H1 (cell line): ENCODE measurements around the gene SFMBT2. TPM values are rescaled to one million over a fixed set of nuclear protein-coding genes. Genes with fewer than 3 reads are reported as not detected.

Experiments used
- JUND ChIP-seq: IDR thresholded peaks from 2 replicates; pipeline ENCODE4 v1.6.1; 2011; ENCODE audit warnings: mild to moderate bottlenecking, improper control_type of control experiment, low read length
- polyA plus RNA-seq, 7 experiments: library from polyadenylated mRNA; depleted of rRNA in 3 of 7; stranded (reverse) in 5 of 7; unstranded in 2 of 7; fragments of >200 nt in 5 of 7; fragments of 200-250 nt in 2 of 7; gene quantifications; 1 replicate in 5 of 7; 2 replicates in 1 of 7; 4 replicates in 1 of 7; pipeline versions ENCODE4 v1.2.1 to v1.2.3, GENCODE V29; 2011 to 2013; ENCODE audit warnings: missing spikeins in 2 of 7, mixed read lengths in 2 of 7
- total RNA-seq: library from RNA; stranded (reverse); fragmentation: NEBNext Ultra II Directional; extraction: Animal tissue kit (Norgen Biotek cat#: 25700); gene quantifications from 2 replicates; pipeline ENCODE4 v1.2.1, GENCODE V29; 2021

SFMBT2 gene
- total and polyA plus RNA-seq, 2 of the 8 experiments (the other 6 are each of a cell fraction or from before 2014, with no cell fraction given), result 2.9 to 11.0 TPM

GRCh38 chr10:7329219-7329618, 81.6 kb downstream of the SFMBT2 start (continued):
- TF ChIP-seq JUND, result no peak
